Measurements from ENCODE around the gene ZFAND4.
"Not testable (repeated sequence)": the region's sequence is repeated elsewhere in the genome, so short reads cannot be mapped to it uniquely, and the experiment has no call there.

DNA sequence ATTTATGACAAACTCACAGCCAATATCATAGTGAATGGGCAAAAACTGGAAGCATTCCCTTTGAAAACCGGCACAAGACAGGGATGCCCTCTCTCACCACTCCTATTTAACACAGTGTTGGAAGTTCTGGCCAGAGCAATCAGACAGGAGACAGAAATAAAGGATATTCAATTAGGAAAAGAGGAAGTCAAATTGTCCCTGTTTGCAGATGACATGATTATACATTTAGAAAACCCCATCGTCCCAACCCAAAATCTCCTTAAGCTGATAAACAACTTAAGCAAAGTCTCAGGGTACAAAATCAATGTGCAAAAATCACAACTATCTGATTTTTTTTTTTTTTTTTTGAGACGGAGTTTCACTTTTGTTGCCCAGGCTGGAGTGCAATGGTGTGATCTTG is 2.7 kb downstream of the ZFAND4 start:
- TF ChIP-seq, protein P1, sequence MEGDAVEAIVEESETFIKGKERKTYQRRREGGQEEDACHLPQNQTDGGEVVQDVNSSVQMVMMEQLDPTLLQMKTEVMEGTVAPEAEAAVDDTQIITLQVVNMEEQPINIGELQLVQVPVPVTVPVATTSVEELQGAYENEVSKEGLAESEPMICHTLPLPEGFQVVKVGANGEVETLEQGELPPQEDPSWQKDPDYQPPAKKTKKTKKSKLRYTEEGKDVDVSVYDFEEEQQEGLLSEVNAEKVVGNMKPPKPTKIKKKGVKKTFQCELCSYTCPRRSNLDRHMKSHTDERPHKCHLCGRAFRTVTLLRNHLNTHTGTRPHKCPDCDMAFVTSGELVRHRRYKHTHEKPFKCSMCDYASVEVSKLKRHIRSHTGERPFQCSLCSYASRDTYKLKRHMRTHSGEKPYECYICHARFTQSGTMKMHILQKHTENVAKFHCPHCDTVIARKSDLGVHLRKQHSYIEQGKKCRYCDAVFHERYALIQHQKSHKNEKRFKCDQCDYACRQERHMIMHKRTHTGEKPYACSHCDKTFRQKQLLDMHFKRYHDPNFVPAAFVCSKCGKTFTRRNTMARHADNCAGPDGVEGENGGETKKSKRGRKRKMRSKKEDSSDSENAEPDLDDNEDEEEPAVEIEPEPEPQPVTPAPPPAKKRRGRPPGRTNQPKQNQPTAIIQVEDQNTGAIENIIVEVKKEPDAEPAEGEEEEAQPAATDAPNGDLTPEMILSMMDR (IDR thresholded peaks at IDR 0.05) = not testable (repeated sequence)
- not testable (repeated sequence) for TF ChIP-seq POLR2A (IDR thresholded peaks at IDR 0.05)
